Esophagus muscularis mucosa (tissue), 4 donors: ENCODE data around the gene DESI2.

Experiments used
- EP300 ChIP-seq: sonication (generic); formaldehyde crosslinking; IDR thresholded peaks from one replicate; pipeline ENCODE4 v1.6.1; 2017; ENCODE audit warnings: antibody characterized with exemption
- POLR2A ChIP-seq: fragments of 450-650 bp; IDR thresholded peaks from one replicate; pipeline ENCODE4 v1.6.1; 2017; ENCODE audit warnings: antibody characterized with exemption, moderate library complexity, mild to moderate bottlenecking, low read depth
- POLR2AphosphoS5 ChIP-seq, 2 donors: sonication (generic); formaldehyde crosslinking; IDR thresholded peaks; one replicate each; pipeline ENCODE4 v1.6.1; 2017; ENCODE audit warnings: antibody characterized with exemption in 2 of 2
- TF ChIP-seq, protein P1 (sequence below), 3 experiments: fragments of 200-600 bp in 2 of 3; fragments of 450-650 bp in 1 of 3; sonication (generic) in 2 of 3; IDR thresholded peaks; one replicate each; pipeline ENCODE4 v1.5.1; 2017 to 2019; ENCODE audit warnings: antibody characterized with exemption in 3 of 3, mild to moderate bottlenecking in 2 of 3, moderate library complexity in 1 of 3

DNA sequence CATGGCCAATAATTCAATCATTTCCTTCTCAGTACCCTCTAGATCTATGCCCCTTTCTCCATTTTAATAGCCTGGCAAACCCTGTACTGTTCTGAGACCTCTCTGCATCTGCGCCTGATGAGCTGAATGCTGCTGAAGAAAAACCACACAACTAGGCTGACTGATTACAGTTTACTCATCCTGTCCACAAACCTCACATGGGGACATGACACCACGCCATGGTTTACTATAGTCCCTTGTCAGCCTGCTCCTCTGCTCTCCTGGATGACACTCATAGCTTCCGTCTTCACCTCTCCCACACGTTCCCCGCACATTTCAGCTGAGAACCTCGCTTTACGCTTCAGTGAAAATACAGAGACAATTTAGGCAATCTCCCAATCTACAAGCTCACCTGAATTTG, 59.7 kb downstream of the DESI2 start:
- TF ChIP-seq, protein P1, sequence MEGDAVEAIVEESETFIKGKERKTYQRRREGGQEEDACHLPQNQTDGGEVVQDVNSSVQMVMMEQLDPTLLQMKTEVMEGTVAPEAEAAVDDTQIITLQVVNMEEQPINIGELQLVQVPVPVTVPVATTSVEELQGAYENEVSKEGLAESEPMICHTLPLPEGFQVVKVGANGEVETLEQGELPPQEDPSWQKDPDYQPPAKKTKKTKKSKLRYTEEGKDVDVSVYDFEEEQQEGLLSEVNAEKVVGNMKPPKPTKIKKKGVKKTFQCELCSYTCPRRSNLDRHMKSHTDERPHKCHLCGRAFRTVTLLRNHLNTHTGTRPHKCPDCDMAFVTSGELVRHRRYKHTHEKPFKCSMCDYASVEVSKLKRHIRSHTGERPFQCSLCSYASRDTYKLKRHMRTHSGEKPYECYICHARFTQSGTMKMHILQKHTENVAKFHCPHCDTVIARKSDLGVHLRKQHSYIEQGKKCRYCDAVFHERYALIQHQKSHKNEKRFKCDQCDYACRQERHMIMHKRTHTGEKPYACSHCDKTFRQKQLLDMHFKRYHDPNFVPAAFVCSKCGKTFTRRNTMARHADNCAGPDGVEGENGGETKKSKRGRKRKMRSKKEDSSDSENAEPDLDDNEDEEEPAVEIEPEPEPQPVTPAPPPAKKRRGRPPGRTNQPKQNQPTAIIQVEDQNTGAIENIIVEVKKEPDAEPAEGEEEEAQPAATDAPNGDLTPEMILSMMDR (IDR thresholded peaks at IDR 0.05): no peak
- TF ChIP-seq POLR2A: no peak
- TF ChIP-seq POLR2AphosphoS5 (IDR thresholded peaks at IDR 0.05): no peak
- no peak for TF ChIP-seq EP300
